ENCODE data around the gene STARD3NL.
"Not testable (repeated sequence)": the region's sequence is repeated elsewhere in the genome, so short reads cannot be mapped to it uniquely, and the experiment has no call there.

Gene STARD3NL, protein sequence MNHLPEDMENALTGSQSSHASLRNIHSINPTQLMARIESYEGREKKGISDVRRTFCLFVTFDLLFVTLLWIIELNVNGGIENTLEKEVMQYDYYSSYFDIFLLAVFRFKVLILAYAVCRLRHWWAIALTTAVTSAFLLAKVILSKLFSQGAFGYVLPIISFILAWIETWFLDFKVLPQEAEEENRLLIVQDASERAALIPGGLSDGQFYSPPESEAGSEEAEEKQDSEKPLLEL

DNA sequence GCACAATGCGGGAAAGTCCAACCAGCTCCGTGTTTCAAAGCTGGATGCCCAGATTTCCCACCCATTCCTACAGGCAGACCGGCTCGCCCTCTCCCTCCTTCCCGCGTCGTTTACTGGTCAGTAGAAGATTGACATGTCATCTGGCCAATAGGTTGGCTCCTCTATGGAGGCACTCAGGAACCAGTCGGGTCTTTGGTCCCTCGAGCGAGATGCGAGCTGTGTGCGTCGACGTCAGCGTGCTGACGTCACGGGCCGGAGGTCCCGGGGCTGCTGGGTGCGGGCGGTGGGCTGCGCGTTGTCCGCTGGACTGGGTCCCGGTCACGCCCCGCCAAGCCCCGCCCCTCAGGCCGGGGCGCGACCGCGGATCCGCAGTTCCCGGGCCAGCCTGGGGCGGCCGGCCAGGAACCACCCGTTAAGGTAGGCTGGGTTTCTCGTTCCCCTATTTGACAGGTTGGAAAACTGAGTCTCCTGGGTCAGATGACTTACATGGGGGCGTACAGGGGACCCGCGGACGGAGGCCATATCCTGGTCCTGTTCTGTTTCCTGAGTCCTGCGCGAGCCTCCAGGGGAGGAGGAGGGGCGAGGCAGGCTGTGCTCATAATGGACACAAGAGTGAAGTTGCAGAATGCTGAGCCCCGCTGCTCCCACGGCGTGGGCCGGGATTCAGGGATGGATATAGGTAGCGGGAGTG is at the start of gene STARD3NL:
Gene STARD3NL, plus strand, starts transcription at position 242 of the 691 bp plus-strand sequence. CDS start 29,260 bp downstream, outside the sequence.
- DNase-seq = peak; percentile 100

DNA sequence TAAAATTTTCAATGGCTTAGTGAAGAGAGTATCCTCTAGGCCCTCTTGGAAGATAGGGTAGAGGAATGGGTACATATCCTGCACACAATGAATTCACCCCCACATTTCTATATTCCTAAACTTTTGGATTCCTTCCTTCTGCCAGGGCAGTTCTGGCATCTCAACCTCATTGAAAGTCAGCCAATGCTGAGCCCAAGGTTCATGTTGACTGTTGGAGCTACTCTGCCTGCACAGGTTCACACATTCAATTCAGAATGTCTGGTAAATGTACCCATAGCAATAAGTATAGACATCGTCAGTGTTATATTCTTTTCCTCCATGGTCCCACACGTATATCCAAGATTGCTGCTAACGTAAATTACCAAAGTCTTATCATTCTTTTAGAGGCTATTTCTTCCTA is 48.9 kb upstream of the STARD3NL start:
- DNase-seq = no peak

DNA sequence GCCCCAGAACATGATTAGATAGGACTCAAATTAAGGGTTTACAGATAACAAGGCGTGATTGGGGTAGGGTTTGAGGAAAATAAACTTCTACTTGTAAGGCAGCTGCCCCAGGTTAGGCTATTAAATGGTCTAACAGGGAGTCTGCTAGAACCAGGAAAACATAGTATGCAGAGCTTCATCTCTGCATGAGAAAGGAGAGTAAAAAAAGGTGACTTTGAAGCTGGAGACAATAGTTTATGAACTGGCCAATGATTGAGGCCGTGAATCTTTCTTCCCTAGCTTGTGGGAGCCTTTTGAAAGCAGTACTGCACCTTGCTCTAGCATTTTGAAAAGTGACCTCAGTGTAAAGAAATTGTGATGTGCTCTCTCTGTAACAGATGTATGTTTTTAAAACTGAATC is 48.5 kb upstream of the STARD3NL start:
- DNase-seq = no peak

- DNase-seq = no peak
Measured at GRCh38 chr7:38138171-38138570, 39.9 kb upstream of the STARD3NL start.

DNA sequence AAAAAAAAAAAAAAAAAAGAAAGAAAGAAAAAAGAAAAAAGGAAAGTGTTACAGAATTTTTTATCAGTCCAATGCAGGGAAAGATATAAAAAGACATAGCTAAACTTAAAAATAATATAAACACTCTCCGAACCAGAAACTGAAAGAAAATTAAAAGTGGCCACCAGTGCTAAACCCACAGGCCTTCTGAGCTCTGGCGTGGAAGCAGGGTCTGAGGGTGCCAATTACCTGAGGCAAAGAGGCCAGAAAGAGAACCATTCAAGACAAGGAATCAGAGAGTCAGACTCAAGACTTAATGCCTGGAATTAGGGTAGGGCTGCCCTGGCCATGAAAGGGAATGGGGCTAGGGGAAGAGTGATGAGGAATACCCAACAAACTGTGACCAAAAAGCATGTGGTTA is 36.9 kb upstream of the STARD3NL start:
- no peak for DNase-seq

- DNase-seq = no peak
Measured at GRCh38 chr7:38142736-38143135, 35.3 kb upstream of the STARD3NL start.

GRCh38 chr7:38147005-38147404 is 31.0 kb upstream of the STARD3NL start:
- no peak for DNase-seq

GRCh38 chr7:38151556-38151955 is 26.5 kb upstream of the STARD3NL start:
- no peak for DNase-seq

DNA sequence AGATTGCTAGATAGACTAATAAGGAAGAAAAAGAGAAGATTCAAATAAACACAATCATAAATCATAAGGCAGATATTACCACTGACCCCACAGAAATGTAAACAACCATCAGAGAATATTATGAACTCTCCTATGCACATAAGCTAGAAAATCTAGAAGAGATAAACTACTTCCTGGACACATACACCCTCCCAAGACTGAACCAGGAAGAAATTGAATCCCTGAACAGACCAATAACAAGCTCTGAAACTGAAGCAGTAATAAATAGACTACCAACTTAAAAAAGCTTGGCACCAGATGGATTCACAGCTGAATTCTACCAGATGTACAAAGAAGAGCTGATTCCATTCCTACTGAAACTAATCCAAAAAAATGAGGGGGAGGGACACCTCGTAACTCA is 24.5 kb upstream of the STARD3NL start:
- DNase-seq = no peak

DNA sequence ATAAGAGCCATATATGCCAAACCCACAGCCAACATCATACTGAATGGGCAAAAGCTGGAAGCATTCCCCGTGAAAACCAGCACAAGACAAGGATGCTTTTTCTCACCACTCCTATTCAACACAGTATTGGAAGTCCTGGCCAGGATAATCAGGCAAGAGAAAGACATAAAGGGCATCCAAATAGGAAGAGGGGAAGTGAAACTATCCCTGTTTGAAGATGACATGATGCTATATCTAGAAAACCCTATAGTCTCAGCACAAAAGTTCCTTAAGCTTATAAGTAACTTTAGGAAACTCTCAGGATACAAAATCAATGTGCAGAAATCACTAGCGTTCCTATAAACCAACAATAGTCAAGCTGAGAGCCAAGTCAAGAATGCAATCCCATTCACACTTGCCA is 23.8 kb upstream of the STARD3NL start:
- DNase-seq = no peak

DNA sequence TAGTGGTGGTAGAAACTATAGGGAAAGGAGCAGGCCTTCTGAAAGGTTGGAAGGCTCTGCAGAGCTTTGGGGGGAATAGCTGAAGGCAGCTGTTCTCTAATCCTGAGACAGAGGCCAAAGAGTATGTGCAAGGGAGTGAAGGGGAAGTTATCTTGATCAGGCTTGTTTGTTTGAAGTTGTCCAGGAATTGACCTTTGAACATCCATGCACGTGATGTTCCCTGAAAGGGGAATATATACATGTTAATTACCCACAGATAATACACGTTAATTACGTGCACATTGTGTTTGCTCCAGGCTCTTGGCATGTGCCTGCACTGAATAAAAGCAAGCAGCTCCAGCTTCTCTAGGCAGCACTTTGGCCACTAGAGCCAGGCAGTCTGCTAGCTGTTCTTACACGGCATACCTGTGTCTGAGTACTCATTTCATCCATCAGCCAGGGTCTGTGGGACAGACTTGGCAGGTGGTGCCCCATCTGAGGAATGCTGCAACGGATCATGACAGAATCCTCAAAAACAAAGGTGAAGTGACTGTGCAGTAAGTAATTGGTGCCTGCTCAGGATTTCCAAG is 18.0 kb upstream of the STARD3NL start:
- DNase-seq = no peak

GRCh38 chr7:38162036-38162435 is 16.0 kb upstream of the STARD3NL start:
- DNase-seq = no peak

GRCh38 chr7:38163671-38164070 is 14.4 kb upstream of the STARD3NL start:
- DNase-seq = no peak

DNA sequence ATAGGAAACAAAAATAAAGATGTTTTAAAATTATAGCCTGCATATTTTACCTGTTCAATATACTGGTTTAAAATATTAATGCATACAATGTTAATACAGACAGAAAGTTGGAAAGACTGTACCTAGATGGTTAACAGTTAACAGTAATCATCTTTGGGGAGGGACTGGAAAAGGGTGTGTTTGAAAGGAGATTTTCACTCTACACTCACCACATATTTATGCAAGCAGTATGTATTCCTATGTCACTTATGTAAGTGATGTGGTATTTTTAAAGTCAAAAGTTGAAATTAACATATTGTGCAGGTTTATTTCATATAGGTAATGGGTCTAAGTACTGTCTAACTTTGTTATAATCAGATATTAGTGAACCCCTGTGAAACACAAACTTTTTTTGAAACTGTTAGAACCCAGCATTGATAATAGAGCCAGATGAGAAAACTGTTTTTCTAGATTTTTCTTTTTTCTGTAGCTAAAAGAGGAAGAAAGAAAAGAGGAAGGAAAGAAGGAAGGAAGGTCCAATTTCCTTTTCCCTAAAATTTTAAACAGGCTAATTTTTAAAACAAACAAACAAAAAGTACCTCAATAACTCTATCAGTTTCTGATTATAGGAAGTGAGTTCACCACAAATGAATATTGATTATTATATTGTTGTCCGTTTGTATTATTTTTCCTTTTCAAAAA is 9.0 kb upstream of the STARD3NL start:
- no peak for DNase-seq

GRCh38 chr7:38169847-38170246 is 8.2 kb upstream of the STARD3NL start:
- DNase-seq = peak; percentile 47

- DNase-seq = no peak
Measured at GRCh38 chr7:38171623-38172391, 6.2 kb upstream of the STARD3NL start.

- not testable (repeated sequence) for DNase-seq
Measured at GRCh38 chr7:38175547-38175946, 2.5 kb upstream of the STARD3NL start.

DNA sequence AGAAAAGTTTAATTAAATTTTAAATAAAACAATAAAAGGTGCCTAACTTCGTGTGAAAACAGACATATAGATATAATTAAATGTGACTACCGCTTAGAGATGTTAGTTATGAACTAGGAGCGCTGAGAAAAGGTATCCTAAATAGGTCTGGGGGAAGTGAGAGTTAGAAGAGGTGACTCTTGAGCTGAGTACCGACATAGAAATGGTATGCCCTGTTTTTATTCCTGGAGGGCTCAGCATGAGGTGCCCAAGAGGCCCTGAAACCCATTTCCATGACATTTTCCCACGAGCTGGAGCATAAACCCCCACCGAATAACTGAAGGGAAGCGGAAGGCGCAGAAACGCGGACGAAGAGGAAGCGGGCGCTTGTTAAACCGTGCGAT is 433 bp upstream of the STARD3NL start:
- no peak for DNase-seq

DNA sequence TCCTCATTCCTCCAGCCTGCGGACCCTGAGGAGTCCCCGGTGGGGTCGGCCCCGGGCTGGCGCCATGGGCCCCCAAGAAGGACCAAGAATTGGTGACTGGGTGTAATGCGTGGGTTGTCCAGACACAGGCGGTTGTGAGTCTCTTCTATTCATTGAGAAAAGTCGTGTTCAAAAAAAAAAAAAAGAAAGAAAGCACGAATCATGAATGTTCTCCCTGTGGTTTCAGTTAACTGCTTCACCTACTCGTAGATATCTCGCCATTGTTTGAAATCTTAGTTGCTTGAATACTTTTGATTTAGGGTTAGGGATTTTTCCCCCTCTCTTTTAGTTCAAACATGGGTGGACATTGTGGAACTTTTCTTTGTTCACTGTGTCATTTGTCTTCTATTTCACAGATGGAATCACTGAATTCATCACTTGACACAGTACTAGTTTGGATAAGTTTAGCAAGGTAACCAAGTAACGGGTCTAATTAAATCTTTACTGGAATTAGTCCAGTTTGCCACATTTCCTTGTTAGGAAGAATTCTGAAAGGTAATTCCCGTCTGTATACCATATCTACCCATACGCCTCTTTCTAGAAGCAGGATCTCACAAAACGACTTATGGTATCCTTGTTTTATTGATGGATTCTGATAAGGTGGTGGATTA is 775 bp downstream of the STARD3NL start:
- DNase-seq = no peak

GRCh38 chr7:38179776-38180226 is 1.8 kb downstream of the STARD3NL start:
- no peak for DNase-seq

DNA sequence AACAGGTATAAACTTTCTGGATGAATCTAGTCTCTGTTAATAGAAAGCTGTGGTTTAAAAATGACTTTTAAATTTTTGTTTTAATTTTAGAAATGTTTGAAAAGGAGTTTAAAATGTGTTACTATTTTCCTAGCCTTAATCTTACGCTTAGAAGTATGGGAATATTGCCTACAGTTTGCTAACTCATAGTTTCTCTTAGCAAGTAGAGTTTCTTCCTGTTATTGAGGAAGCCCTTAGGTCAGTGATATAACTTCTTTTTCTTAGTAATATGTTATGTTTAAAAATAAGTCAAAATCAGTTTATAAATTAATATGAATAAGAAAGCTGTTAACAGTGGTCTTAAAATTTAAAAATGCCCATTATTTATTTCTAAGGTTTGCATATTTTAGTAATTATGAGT is 3.1 kb downstream of the STARD3NL start:
- DNase-seq = no peak

GRCh38 chr7:38182450-38182849 is 4.4 kb downstream of the STARD3NL start:
- no peak for DNase-seq

All from eye (tissue), 1 donor.